OCI-LY3 (cell line): ENCODE results near the gene ARHGEF39.
A peak's percentile ranks its signal among the peaks of the same experiment; 100 is the strongest.

ENCODE experiments used
- H2AFZ ChIP-seq: fragments of 200-600, 300-600 bp; shearing (Covaris generic); 2 replicates; pipeline ENCODE4 v1.6.0; 2014; ENCODE audit warnings: antibody characterized with exemption, low read depth, low read length
- H3K27ac ChIP-seq: fragments of 200-600, 300-600 bp; sonication (generic); 2 replicates; pipeline ENCODE4 v1.5.1; 2014; ENCODE audit warnings: mild to moderate bottlenecking, low read length, moderate library complexity, mixed read lengths
- H3K27me3 ChIP-seq: fragments of 200-600, 300-600 bp; sonication (generic); 2 replicates; pipeline ENCODE4 v1.6.1; 2014; ENCODE audit warnings: low read depth, low read length, mixed read lengths
- H3K36me3 ChIP-seq: fragments of 200-600, 300-600 bp; sonication (generic); replicated peaks from 2 replicates; pipeline ENCODE3; 2014; ENCODE audit warnings: low read depth, low read length, mixed read lengths
- H3K4me1 ChIP-seq: fragments of 300-600, 200-600 bp; sonication (generic); 2 replicates; pipeline ENCODE4 v1.6.1; 2014; ENCODE audit warnings: low read length, mixed read lengths
- H3K4me2 ChIP-seq: fragments of 200-600, 300-600 bp; sonication (generic); 2 replicates; pipeline ENCODE4 v1.6.1; 2014; ENCODE audit warnings: low read length, mixed read lengths
- H3K4me3 ChIP-seq: fragments of 300-600, 200-600 bp; sonication (generic); 2 replicates; pipeline ENCODE4 v1.5.1; 2014; ENCODE audit warnings: antibody characterized with exemption, mild to moderate bottlenecking, low read length, moderate library complexity
- H3K79me2 ChIP-seq: fragments of 300-600, 200-600 bp; shearing (Covaris generic); 2 replicates; pipeline ENCODE4 v1.6.1; 2014; ENCODE audit warnings: mild to moderate bottlenecking, low read length, mixed read lengths
- H3K9ac ChIP-seq: fragments of 300-600, 200-600 bp; shearing (Covaris generic); 2 replicates; pipeline ENCODE4 v1.6.0; 2014; ENCODE audit warnings: mild to moderate bottlenecking, low read length, moderate library complexity
- H3K9me3 ChIP-seq: fragments of 200-600, 300-600 bp; shearing (Covaris generic); 2 replicates; pipeline ENCODE4 v1.6.1; 2014; ENCODE audit warnings: low read length, mixed read lengths; ENCODE audit not compliant: insufficient read depth
- H4K20me1 ChIP-seq: fragments of 200-600, 300-600 bp; sonication (generic); 2 replicates; pipeline ENCODE4 v1.6.1; 2016; ENCODE audit warnings: low read length, mixed read lengths; ENCODE audit not compliant: insufficient read depth
- CTCF ChIP-seq: fragments of 200-600, 300-600 bp; sonication (generic); IDR thresholded peaks from 2 replicates; pipeline ENCODE4 v1.5.1; 2014; ENCODE audit warnings: antibody characterized with exemption, low read length, low read depth
- EZH2phosphoT487 ChIP-seq: fragments of 200-600 bp; shearing (Covaris generic); IDR thresholded peaks from 2 replicates; pipeline ENCODE4 v1.6.1; 2018; ENCODE audit warnings: antibody characterized with exemption, mixed run types, low read depth

Gene ARHGEF39

GRCh38 chr9:35674025-35674361 is 9.0 kb upstream of the ARHGEF39 start:
- Histone ChIP-seq H3K4me3 (peak overlapping the region; percentile 68), H3K79me2 (no peaks in the 10 kb centered on the region), H3K36me3 (no peaks in the 10 kb centered on the region), H4K20me1 (no peaks in the 10 kb centered on the region), H3K9me3 (no peaks in the 10 kb centered on the region), H3K9ac (peak overlapping the region; percentile 22; the same call in 1 of the 2 replicates), H3K4me2 (peak overlapping the region; percentile 53), H2AFZ (no peak overlapping the region), H3K27me3 (peaks cover 10% of the 10 kb centered on the region), H3K27ac (no peak overlapping the region), H3K4me1 (peaks cover 3% of the 10 kb centered on the region; the same call in 1 of the 2 replicates)
- TF ChIP-seq EZH2phosphoT487 (no peak), CTCF (no peak)

GRCh38 chr9:35673132-35674024 is 8.4 kb upstream of the ARHGEF39 start, which contains the start of gene CA9:
Gene CA9, plus strand, starts transcription at chr9:35673928. Its CDS starts 32 bp downstream, at chr9:35673960.
- no peaks in the 10 kb centered on the region for H3K79me2 ChIP-seq
- H3K4me3 ChIP-seq, result peak within 1 kb of the TSS; percentile 68
- no peak within 1 kb of the TSS for H3K27ac ChIP-seq
- H3K36me3 ChIP-seq, result no peaks in the 10 kb centered on the region
- H3K4me1 ChIP-seq, result peaks cover 3% of the 10 kb centered on the region; the same call in 1 of the 2 replicates
- peak within 1 kb of the TSS; percentile 22; the same call in 1 of the 2 replicates for H3K9ac ChIP-seq
- no peak within 1 kb of the TSS for H2AFZ ChIP-seq
- peak within 1 kb of the TSS; percentile 53 for H3K4me2 ChIP-seq
- H3K27me3 ChIP-seq, result peaks cover 10% of the 10 kb centered on the region
- TF ChIP-seq EZH2phosphoT487, result no peak
- no peak for TF ChIP-seq CTCF
- no peaks in the 10 kb centered on the region for H3K9me3 ChIP-seq
- H4K20me1 ChIP-seq, result no peaks in the 10 kb centered on the region

GRCh38 chr9:35669331-35670145 is 4.5 kb upstream of the ARHGEF39 start:
- Histone ChIP-seq H3K36me3 (no peaks in the 10 kb centered on the region), H3K27me3 (peaks cover 8% of the 10 kb centered on the region), H3K4me3 (no peak overlapping the region), H3K9me3 (no peaks in the 10 kb centered on the region), H2AFZ (no peak overlapping the region), H3K79me2 (0 out of 2 replicates have a peak, but pooled peaks cover 4% of the 10 kb centered on the region), H3K4me2 (no peak overlapping the region), H4K20me1 (no peaks in the 10 kb centered on the region), H3K4me1 (peaks cover 13% of the 10 kb centered on the region), H3K9ac (no peak overlapping the region), H3K27ac (no peak overlapping the region)
- TF ChIP-seq CTCF (no peak), EZH2phosphoT487 (no peak)

GRCh38 chr9:35667939-35668338 is 2.9 kb upstream of the ARHGEF39 start:
- Histone ChIP-seq H2AFZ (no peak overlapping the region), H3K9me3 (no peaks in the 10 kb centered on the region), H3K36me3 (peaks cover 9% of the 10 kb centered on the region), H3K9ac (no peak overlapping the region), H3K27ac (no peak overlapping the region), H3K4me3 (no peak overlapping the region), H3K27me3 (no peaks in the 10 kb centered on the region), H3K79me2 (peaks cover 15% of the 10 kb centered on the region), H3K4me2 (no peak overlapping the region), H4K20me1 (no peaks in the 10 kb centered on the region), H3K4me1 (peaks cover 19% of the 10 kb centered on the region)
- TF ChIP-seq EZH2phosphoT487 (no peak), CTCF (no peak)
